ENCODE measurements around the gene LMNA.

- no peak for TF ChIP-seq POLR2A (IDR thresholded peaks at IDR 0.05; ENCODE audit: low read length)
- no peak for TF ChIP-seq GATA1 (IDR thresholded peaks at IDR 0.05; ENCODE audit: low read depth, low read length)
Observed at GRCh38 chr1:156130578-156130942, 16.0 kb downstream of the LMNA start.

All from erythroblast (primary cell).